Mesothelial cell of epicardium (in vitro differentiated cells): ENCODE measurements around the gene ABHD8. TPM values are rescaled to one million over a fixed set of nuclear protein-coding genes. Genes with fewer than 3 reads are reported as not detected.
A peak's percentile ranks its signal among the peaks of the same experiment; 100 is the strongest.

Source experiments
- DNase-seq, 2 experiments: peaks; one replicate each; pipeline ENCODE4 v3.0.0; 2021; ENCODE audit warnings: low spot score in 2 of 2; ENCODE audit not compliant: unreplicated experiment in 2 of 2
- H3K27ac Mint-ChIP-seq: 2 replicates; pipeline ENCODE4 v1.8.0; 2021; ENCODE audit warnings: mixed read lengths
- H3K27me3 Mint-ChIP-seq: 2 replicates; pipeline ENCODE4 v1.8.0; 2021; ENCODE audit warnings: low read depth, mixed read lengths
- H3K36me3 Mint-ChIP-seq: 2 replicates; pipeline ENCODE4 v1.8.0; 2021; ENCODE audit warnings: mixed read lengths
- H3K4me1 Mint-ChIP-seq: 2 replicates; pipeline ENCODE4 v1.8.0; 2021; ENCODE audit warnings: mixed read lengths
- H3K4me3 Mint-ChIP-seq: 2 replicates; pipeline ENCODE4 v1.8.0; 2021; ENCODE audit warnings: mild to moderate bottlenecking, moderate library complexity, mixed read lengths
- H3K9me3 Mint-ChIP-seq: 2 replicates; pipeline ENCODE4 v1.8.0; 2021; ENCODE audit warnings: mixed read lengths
- total RNA-seq: library from RNA; stranded (reverse); gene quantifications from 3 replicates; pipeline ENCODE4 v1.2.1, GENCODE V29; 2021
- TF ChIP-seq, protein P1 (sequence below): fragments of 200-600 bp; sonication (generic); IDR thresholded peaks from one replicate; pipeline ENCODE4 v1.5.0; 2021; ENCODE audit warnings: antibody characterized with exemption; ENCODE audit not compliant: unreplicated experiment

Gene ABHD8
- total RNA-seq, 1 donor from 2014 or later, result 26.1 TPM

DNA sequence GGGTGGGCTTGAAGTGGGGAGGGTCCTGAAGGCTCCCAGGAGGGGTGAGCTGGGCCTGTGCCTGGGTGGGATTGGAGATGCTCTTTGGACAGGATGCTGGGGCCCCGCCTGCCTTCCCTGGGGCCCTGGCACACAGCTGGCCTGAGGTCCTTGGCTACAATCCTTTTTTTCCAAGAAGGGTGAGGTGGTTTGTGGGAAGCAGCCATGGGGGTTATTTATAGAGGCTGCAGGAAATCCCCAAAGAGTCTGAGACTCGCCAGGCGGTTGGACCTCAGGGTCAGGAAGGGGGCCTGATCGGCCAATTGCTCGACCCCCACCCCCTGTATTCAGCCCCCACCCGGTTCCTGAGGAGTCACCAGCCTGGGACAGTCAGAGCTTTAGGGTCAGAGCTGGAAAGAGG is 44.1 kb upstream of the ABHD8 start:
- peaks cover 6% of the 10 kb centered on the region for H3K27me3 Mint-ChIP-seq
- no peaks in the 10 kb centered on the region for H3K9me3 Mint-ChIP-seq
- DNase-seq, result no peak
- H3K4me3 Mint-ChIP-seq, result no peak overlapping the region
- H3K4me1 Mint-ChIP-seq, result peaks cover 4% of the 10 kb centered on the region
- no peaks in the 10 kb centered on the region for H3K36me3 Mint-ChIP-seq
- peak overlapping the region; percentile 8 for H3K27ac Mint-ChIP-seq
- TF ChIP-seq, protein P1, sequence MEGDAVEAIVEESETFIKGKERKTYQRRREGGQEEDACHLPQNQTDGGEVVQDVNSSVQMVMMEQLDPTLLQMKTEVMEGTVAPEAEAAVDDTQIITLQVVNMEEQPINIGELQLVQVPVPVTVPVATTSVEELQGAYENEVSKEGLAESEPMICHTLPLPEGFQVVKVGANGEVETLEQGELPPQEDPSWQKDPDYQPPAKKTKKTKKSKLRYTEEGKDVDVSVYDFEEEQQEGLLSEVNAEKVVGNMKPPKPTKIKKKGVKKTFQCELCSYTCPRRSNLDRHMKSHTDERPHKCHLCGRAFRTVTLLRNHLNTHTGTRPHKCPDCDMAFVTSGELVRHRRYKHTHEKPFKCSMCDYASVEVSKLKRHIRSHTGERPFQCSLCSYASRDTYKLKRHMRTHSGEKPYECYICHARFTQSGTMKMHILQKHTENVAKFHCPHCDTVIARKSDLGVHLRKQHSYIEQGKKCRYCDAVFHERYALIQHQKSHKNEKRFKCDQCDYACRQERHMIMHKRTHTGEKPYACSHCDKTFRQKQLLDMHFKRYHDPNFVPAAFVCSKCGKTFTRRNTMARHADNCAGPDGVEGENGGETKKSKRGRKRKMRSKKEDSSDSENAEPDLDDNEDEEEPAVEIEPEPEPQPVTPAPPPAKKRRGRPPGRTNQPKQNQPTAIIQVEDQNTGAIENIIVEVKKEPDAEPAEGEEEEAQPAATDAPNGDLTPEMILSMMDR, result no peak

- peak in 1 of 2 experiments; percentile 91 for DNase-seq
- no peaks in the 10 kb centered on the region for H3K9me3 Mint-ChIP-seq
- TF ChIP-seq, protein P1, result peak; percentile 94
- no peak overlapping the region for H3K4me3 Mint-ChIP-seq
- no peaks in the 10 kb centered on the region for H3K36me3 Mint-ChIP-seq
- H3K27ac Mint-ChIP-seq, result no peak overlapping the region
- H3K27me3 Mint-ChIP-seq, result peaks cover 6% of the 10 kb centered on the region
- H3K4me1 Mint-ChIP-seq, result peaks cover 4% of the 10 kb centered on the region
These were observed 43.0 kb upstream of the ABHD8 start for GRCh38 chr19:17346109-17346671.

DNA sequence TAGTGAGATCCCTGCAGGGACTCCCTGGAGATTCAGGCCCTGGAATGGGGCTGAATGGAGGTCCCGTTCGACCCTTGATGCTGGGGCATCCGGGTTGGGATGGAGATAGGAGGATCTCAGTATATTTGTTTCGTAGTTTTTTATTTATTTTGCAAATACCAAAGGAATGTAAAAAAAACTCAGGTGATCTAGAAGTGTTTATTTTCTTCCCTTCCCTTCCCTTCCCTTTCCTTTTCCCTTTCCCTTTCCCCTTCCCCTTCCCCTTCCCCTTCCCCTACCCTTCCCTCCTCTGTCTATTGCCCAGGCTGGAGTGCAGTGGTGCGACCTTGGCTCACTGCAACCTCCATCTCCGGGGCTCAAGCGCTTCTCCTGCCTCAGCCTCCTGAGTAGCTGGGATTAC is 38.6 kb upstream of the ABHD8 start:
- Mint-ChIP-seq H3K4me3 (no peak overlapping the region), H3K9me3 (no peaks in the 10 kb centered on the region), H3K27ac (no peak overlapping the region), H3K27me3 (no peaks in the 10 kb centered on the region), H3K36me3 (no peaks in the 10 kb centered on the region), H3K4me1 (peaks cover 8% of the 10 kb centered on the region)
- TF ChIP-seq, protein P1, result no peak
- DNase-seq, result no peak

GRCh38 chr19:17341386-17341785 is 38.2 kb upstream of the ABHD8 start:
- no peak for DNase-seq
- Mint-ChIP-seq H3K36me3 (no peaks in the 10 kb centered on the region), H3K27ac (no peak overlapping the region), H3K27me3 (no peaks in the 10 kb centered on the region), H3K4me3 (no peak overlapping the region), H3K4me1 (peaks cover 8% of the 10 kb centered on the region), H3K9me3 (no peaks in the 10 kb centered on the region)
- TF ChIP-seq, protein P1, result no peak

GRCh38 chr19:17340871-17341357 is 37.7 kb upstream of the ABHD8 start:
- H3K4me3 Mint-ChIP-seq, result no peak overlapping the region
- H3K27ac Mint-ChIP-seq, result no peak overlapping the region
- H3K36me3 Mint-ChIP-seq, result no peaks in the 10 kb centered on the region

More at GRCh38 chr19:17340871-17341357, 37.7 kb upstream of the ABHD8 start:
- peaks cover 10% of the 10 kb centered on the region for H3K4me1 Mint-ChIP-seq
- TF ChIP-seq, protein P1, result no peak
- DNase-seq, result no peak
- H3K9me3 Mint-ChIP-seq, result no peaks in the 10 kb centered on the region
- no peaks in the 10 kb centered on the region for H3K27me3 Mint-ChIP-seq
